Dermis microvascular lymphatic vessel endothelial cell (primary cell): Measurements from ENCODE around the gene CHMP2B. TPM values are rescaled to one million over a fixed set of nuclear protein-coding genes. Genes with fewer than 3 reads are reported as not detected.

Source experiments
- DNase-seq, 2 donors: peaks; one replicate each; pipeline versions ENCODE4 v3.0.0 to v3.0.0-alpha.2; 2010; ENCODE audit warnings: low read depth in 2 of 2
- total RNA-seq: library from RNA; depleted of rRNA; stranded (reverse); fragments of >200 nt; gene quantifications from 2 replicates; pipeline ENCODE4 v1.2.1, GENCODE V29; 2014

Gene CHMP2B, protein sequence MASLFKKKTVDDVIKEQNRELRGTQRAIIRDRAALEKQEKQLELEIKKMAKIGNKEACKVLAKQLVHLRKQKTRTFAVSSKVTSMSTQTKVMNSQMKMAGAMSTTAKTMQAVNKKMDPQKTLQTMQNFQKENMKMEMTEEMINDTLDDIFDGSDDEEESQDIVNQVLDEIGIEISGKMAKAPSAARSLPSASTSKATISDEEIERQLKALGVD
- total RNA-seq = 13.7 and 14.1 TPM in 2 replicates

DNA sequence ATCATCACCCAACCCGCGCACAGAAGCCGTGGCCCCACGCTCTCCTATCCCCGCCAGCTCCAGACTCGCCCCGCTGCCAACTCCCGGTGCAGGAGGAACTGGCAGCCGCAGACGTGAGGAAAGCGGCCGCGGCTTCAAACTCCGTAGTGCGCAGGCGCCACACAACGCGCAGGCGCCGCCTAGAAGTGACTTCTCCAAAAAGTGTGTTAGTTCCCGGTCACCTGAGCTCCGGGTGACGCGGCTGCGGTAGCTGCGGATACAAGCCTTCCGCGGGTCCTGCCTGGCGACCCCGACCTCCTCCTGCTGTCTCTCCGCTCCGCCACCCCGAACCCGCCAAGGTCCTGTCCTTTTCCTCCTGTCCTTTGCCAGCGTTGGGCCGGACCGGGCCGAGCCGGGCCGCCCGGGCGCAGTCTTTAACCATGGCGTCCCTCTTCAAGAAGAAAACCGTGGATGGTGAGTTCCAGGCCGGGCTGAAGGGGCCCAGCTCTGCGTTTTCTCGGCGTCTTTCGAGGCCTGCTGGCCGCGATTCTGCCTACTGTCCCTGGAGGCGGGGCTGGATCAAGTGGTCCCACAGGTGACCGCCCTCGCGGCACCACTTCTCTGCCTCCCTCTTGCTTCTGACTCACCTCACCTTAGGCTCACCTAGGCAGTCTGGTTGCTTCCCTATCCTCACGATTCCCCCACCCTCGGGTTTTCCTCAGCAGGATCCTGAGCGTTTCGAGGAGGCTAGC, at the start of gene CHMP2B:
Gene CHMP2B (plus strand): TSS at position 206 of the 731 bp plus-strand sequence. CDS start 214 bp downstream, at position 420.
- DNase-seq = peak; percentile 79 to 95

- no peak for DNase-seq
Observed at GRCh38 chr3:87179642-87180041, 47.5 kb upstream of the CHMP2B start.

DNA sequence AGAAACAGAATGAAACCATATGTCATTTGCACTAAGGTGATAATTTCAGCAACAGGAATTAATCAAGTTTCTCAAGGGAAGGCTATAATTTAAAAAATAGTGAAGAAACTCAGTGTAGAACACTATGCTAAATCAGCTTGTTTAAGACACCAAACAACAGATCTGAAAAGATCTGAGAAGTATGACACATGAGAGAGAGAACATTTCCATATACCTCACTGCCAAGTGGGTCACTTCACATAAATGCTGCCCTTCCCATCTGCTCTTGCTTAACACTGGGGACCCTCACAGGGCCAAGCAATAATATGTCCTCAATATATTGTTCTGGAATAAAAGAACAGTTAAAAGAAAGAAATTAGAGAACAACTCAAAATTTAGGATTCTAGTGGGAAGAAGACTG, 45.6 kb upstream of the CHMP2B start:
- DNase-seq = no peak

DNA sequence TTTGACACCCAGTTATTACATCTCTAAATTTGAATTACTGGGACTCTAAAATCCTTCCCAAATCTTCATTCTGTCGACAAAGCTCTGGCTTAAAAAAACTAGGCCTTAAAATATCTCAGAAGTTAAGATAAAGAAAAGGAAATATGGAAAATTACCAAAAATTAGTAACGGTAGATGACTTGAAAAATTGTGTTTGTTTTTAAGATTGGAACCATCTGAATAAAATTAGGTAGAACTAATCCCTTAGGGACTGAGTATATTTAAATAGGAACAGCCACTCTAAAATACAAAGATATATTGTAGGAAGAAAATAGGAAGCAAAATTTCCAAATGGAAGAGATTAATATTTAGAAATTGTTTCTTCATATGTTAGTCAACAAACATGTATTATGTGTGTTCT, 45.1 kb upstream of the CHMP2B start:
- no peak for DNase-seq

DNA sequence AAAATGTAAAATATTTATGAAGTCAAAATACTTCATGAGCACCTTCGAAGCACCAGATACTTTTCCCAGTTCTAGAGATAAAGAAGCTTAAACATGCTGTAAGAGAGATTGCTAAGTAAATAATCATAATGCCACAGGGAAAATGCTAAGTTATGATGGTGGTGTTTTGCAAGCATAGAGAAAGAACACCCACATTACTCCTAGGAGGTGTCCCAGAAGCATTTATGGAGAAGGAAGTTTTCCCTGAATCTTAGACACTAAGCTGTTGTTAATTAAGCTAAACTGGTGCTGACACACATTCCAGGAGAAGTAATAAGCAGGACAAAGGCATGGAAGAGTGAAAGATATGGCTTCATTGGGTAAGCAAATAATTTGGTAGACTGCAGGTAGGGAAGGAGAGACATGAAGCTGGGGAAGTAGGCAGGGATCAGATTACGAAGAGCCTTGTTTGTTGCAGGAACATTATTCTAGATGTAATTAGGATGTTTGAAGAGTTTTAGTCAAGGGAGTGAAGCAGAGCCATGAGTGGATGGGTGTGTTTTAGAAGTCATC, 40.4 kb upstream of the CHMP2B start:
- no peak for DNase-seq

GRCh38 chr3:87191175-87191574, 35.9 kb upstream of the CHMP2B start:
- DNase-seq = no peak

GRCh38 chr3:87191641-87192040, 35.5 kb upstream of the CHMP2B start:
- no peak for DNase-seq

- DNase-seq = no peak
Observed at GRCh38 chr3:87196879-87197278, 30.2 kb upstream of the CHMP2B start.

- DNase-seq = no peak
Observed at GRCh38 chr3:87197531-87197930, 29.6 kb upstream of the CHMP2B start.

DNA sequence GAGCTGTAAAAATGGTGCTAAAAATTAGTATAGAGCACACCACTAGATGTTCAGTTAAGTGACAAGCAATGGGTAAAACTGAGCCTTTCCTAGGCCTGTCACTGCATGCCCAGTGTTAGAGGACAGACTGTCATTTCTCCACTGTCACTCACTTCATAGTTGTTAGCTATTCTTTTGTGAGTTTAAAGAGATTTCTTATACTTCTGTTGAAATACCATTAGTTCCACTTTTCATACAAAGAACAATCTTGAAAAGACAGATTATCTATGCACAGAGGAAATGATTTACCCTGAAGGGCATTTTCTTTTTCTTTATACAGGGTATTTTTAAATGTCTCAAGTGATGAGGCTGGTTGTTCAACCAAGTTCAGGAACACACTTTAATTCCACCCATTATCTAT, 28.3 kb upstream of the CHMP2B start:
- DNase-seq = no peak

GRCh38 chr3:87199628-87200027, 27.5 kb upstream of the CHMP2B start:
- DNase-seq = no peak

- DNase-seq = no peak
Observed at GRCh38 chr3:87200060-87200647, 27.0 kb upstream of the CHMP2B start.

GRCh38 chr3:87201727-87202126, 25.4 kb upstream of the CHMP2B start:
- DNase-seq = no peak

GRCh38 chr3:87203809-87204208, 23.3 kb upstream of the CHMP2B start:
- no peak for DNase-seq

DNA sequence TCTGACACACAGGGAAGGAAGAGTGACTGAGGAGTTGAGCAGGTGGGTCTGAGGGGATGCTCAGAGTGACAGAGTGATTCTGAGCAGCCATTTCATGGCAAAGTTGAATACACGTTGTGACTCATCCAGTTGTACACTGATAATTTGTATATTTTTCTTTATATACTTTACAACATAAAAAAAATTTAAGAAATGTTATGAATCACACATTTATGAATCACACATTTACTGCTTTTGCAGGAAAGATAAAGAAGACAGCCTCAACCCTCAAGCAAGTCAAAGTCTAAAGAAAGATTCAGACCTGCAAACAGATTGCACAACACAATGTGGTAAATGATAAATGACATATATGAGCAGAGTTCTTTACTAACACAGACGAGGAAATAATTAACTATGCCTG, 21.0 kb upstream of the CHMP2B start:
- DNase-seq = no peak

DNA sequence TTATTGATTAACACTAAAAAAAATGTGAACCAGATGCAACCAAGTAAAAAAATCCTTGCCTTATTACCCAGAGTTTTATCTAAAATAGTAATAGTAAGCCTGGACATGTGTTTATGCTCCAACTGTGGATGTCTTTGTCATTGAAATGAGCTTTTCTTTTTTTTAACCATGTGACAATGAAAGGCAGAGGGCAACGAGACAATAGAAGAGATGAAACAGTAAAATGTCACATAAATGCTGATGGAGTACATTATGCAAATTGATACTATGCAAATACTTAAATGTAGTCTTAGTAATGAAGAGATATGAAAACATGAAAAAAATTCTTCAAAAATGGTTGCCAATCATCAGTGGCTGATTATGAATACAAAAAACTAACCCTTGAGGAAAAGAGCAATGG, 20.5 kb upstream of the CHMP2B start:
- no peak for DNase-seq

DNA sequence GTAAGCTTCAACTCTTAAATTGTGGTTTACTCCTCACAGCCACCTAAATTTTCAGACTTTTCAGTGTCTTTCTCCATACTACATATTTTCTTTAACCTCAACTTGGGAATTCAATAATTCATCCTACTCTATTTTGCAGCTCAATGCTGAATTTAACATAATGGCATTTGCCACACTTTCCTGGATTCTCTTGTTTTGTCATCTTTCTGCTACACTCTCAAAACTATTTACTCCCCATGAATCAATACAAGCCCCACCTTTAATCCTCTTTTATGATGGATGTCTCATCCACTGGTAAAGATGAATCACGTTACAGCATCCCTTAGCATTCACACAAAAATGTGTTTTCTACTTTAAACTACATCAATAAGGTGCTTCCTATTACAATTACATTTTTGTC, 19.6 kb upstream of the CHMP2B start:
- no peak for DNase-seq

DNA sequence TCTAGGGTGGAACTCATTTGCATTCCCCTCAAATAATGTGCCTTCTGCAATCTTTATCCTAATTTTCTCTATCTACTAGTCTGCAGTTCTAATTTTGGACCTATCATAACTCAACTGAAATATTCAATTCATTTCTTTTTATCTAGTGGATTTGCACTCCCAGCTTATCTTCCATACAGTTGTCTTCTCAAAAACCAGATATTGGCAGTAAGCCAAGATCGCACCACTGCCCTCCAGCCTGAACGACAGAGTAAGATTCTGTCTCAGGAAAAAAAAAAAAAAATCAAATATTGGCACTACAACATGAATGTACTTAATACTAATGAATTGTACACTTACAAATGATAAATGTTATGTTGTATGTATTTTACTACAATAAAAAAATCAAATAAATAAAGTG, 18.0 kb upstream of the CHMP2B start:
- no peak for DNase-seq

GRCh38 chr3:87218560-87218959, 8.5 kb upstream of the CHMP2B start:
- no peak for DNase-seq

- no peak for DNase-seq
Observed at GRCh38 chr3:87219611-87220010, 7.5 kb upstream of the CHMP2B start.

DNA sequence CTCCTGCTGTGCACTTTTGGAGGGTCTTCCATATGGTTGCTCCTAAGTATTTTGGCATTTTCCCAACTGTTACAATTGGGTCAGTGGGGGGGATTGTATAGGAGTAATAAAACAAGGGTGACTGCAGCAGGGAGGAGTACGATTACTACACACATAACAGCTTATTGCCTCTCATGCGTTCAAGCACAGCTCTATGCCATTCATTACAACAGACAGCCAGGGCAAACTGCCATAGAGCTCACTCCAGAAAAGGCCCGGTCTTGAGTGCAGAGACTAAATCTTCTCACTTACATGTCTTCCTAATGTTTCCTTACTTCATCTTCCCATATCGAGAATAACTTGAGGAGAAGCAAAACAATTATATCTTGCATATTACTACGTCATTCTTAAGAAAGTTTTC, 1.4 kb upstream of the CHMP2B start:
- no peak for DNase-seq

GRCh38 chr3:87227835-87228144, 681 bp downstream of the CHMP2B start:
- DNase-seq = no peak

DNA sequence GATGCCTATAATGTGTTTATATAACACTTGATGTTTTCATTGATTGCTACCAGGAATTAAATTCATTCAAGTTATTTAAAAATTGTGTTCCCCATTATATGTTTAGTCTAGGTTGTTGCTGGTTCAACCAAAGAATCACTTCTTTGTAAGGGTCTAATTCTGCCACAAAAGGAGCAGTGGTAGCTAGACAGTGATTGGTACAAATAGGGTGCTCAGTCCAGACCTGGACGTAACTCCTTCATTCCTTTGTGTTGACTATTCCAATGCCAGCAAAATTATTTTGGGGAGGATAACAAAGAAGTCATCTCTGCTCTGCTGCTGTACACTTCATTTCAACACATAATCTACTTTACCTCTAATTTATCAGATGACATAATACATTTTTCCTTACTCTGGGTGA, 1.2 kb downstream of the CHMP2B start:
- no peak for DNase-seq
